GM23338 (cell line): ENCODE data around the gene BEND6. TPM values are rescaled to one million over a fixed set of nuclear protein-coding genes. Genes with fewer than 3 reads are reported as not detected.

Source experiments
- ATAC-seq: fragments of 200-7000 bp; cut with Tn5 transposase; 3 replicates; pipeline ENCODE4 v1.9.1; 2020
- DNase-seq: peaks from one replicate; pipeline ENCODE4 v3.0.0-alpha.2; 2015; ENCODE audit warnings: low spot score
- H2AFZ ChIP-seq: fragments of 200-600 bp; sonication (generic); 2 replicates; pipeline ENCODE4 v1.8.0; 2016; ENCODE audit warnings: antibody characterized with exemption, mild to moderate bottlenecking, moderate library complexity
- H3F3A ChIP-seq: fragments of 200-600 bp; sonication (generic); replicated peaks from 2 replicates; pipeline ENCODE4 v1.8.0; 2017; ENCODE audit warnings: antibody characterized with exemption, mixed run types, low read depth
- H3K27ac ChIP-seq: fragments of 200-600 bp; sonication (generic); 2 replicates; pipeline ENCODE4 v1.6.1; 2016; ENCODE audit warnings: low read depth
- H3K27me3 ChIP-seq: fragments of 200-600 bp; sonication (generic); 2 replicates; pipeline ENCODE4 v1.8.0; 2016; ENCODE audit warnings: mild to moderate bottlenecking, mixed run types, moderate library complexity; ENCODE audit not compliant: insufficient read depth
- H3K36me3 ChIP-seq: fragments of 200-600 bp; sonication (generic); 2 replicates; pipeline ENCODE4 v1.8.0; 2016; ENCODE audit warnings: mild to moderate bottlenecking; ENCODE audit not compliant: insufficient read depth
- H3K4me1 ChIP-seq: fragments of 200-600 bp; sonication (generic); 2 replicates; pipeline ENCODE4 v1.8.0; 2016; ENCODE audit warnings: mild to moderate bottlenecking, moderate library complexity; ENCODE audit not compliant: insufficient read depth
- H3K4me2 ChIP-seq: fragments of 200-600 bp; sonication (generic); 2 replicates; pipeline ENCODE4 v1.7.1; 2017; ENCODE audit warnings: mixed run types
- H3K4me3 ChIP-seq: fragments of 200-600 bp; sonication (generic); 2 replicates; pipeline ENCODE4 v1.6.1; 2016; ENCODE audit warnings: mixed run types
- H3K79me2 ChIP-seq: fragments of 200-600 bp; sonication (generic); replicated peaks from 2 replicates; pipeline ENCODE4 v1.8.0; 2017; ENCODE audit warnings: mild to moderate bottlenecking; ENCODE audit not compliant: insufficient read depth
- H3K9me2 ChIP-seq: fragments of 200-600 bp; sonication (generic); 2 replicates; pipeline ENCODE4 v1.8.0; 2017; ENCODE audit not compliant: insufficient read depth
- H4K20me1 ChIP-seq: fragments of 200-600 bp; sonication (generic); replicated peaks from 2 replicates; pipeline ENCODE4 v1.8.0; 2017; ENCODE audit warnings: mild to moderate bottlenecking; ENCODE audit not compliant: insufficient read depth
- H3K27ac Mint-ChIP-seq: 2 replicates; pipeline ENCODE4 v1.8.0; 2020; ENCODE audit warnings: inconsistent platforms, mild to moderate bottlenecking, moderate library complexity, mixed read lengths
- H3K27me3 Mint-ChIP-seq: 3 replicates; pipeline ENCODE4 v1.8.0; 2022; ENCODE audit warnings: low read depth, mild to moderate bottlenecking, moderate library complexity, mixed read lengths, inconsistent platforms; ENCODE audit not compliant: insufficient read depth, poor library complexity
- H3K36me3 Mint-ChIP-seq: 3 replicates; pipeline ENCODE4 v1.8.0; 2021; ENCODE audit warnings: low read depth, mild to moderate bottlenecking, inconsistent platforms, moderate library complexity, mixed read lengths
- H3K4me1 Mint-ChIP-seq: 3 replicates; pipeline ENCODE4 v1.8.0; 2020; ENCODE audit warnings: mild to moderate bottlenecking, inconsistent platforms, mixed read lengths
- H3K4me3 Mint-ChIP-seq: 3 replicates; pipeline ENCODE4 v1.8.0; 2021; ENCODE audit warnings: moderate library complexity, mild to moderate bottlenecking, inconsistent platforms, mixed read lengths
- H3K9me3 Mint-ChIP-seq: 3 replicates; pipeline ENCODE4 v1.8.0; 2020; ENCODE audit warnings: moderate library complexity, mild to moderate bottlenecking, inconsistent platforms, mixed read lengths
- CREB1 ChIP-seq: fragments of 250-450 bp; sonication (Bioruptor Pico); IDR thresholded peaks from 2 replicates; pipeline ENCODE4 v1.5.0; 2020; ENCODE audit warnings: low read depth, mild to moderate bottlenecking, moderate library complexity
- ETS1 ChIP-seq: IDR thresholded peaks from 2 replicates; pipeline ENCODE4 v1.6.1; 2016; ENCODE audit warnings: antibody characterized with exemption
- EZH2 ChIP-seq: fragments of 200-600 bp; sonication (generic); IDR thresholded peaks from one replicate; pipeline ENCODE4 v1.8.0; 2017; ENCODE audit warnings: antibody characterized with exemption, mild to moderate bottlenecking, low read depth; ENCODE audit not compliant: unreplicated experiment
- EZH2phosphoT487 ChIP-seq: fragments of 200-600 bp; sonication (generic); IDR thresholded peaks from one replicate; pipeline ENCODE4 v1.8.1; 2018; ENCODE audit warnings: antibody characterized with exemption; ENCODE audit not compliant: unreplicated experiment
- JUNB ChIP-seq: IDR thresholded peaks from one replicate; pipeline ENCODE4 v1.6.1; 2016; ENCODE audit warnings: antibody characterized with exemption; ENCODE audit not compliant: unreplicated experiment
- NANOG ChIP-seq: IDR thresholded peaks from 2 replicates; pipeline ENCODE4 v1.6.1; 2016; ENCODE audit warnings: antibody characterized with exemption, borderline replicate concordance
- POLR2AphosphoS5 ChIP-seq: IDR thresholded peaks from 2 replicates; pipeline ENCODE4 v1.6.1; 2016; ENCODE audit warnings: antibody characterized with exemption, low read depth
- STAT1 ChIP-seq: IDR thresholded peaks from one replicate; pipeline ENCODE4 v1.6.1; 2016; ENCODE audit warnings: antibody characterized with exemption; ENCODE audit not compliant: unreplicated experiment
- ZNF114 ChIP-seq: fragments of 250-450 bp; sonication (Bioruptor Pico); IDR thresholded peaks from 2 replicates; pipeline ENCODE4 v1.5.0; 2020; ENCODE audit warnings: mild to moderate bottlenecking, moderate library complexity
- polyA plus RNA-seq: library from polyadenylated mRNA; unstranded; fragments of >200 nt; fragmentation: Nextera tagmentation; extraction: Ambion mirVana; gene quantifications from 2 replicates; pipeline ENCODE4 v1.2.1, GENCODE V29; 2016
- total RNA-seq: library from RNA; depleted of rRNA; stranded (reverse); fragments of >200 nt; shearing (Covaris generic); gene quantifications from 2 replicates; pipeline ENCODE4 v1.2.3, GENCODE V29; 2014
- TF ChIP-seq, protein P1 (sequence below), 2 experiments: fragments of 200-600 bp in 1 of 2; sonication (generic) in 1 of 2; conservative IDR thresholded peaks; 2 replicates each; pipeline versions ENCODE4 v1.5.1 to v1.6.1; 2016 to 2017; ENCODE audit warnings: antibody characterized with exemption in 2 of 2, low read depth in 2 of 2, mild to moderate bottlenecking in 2 of 2, moderate library complexity in 1 of 2

BEND6 gene
- total and polyA plus RNA-seq, 2 experiments from 2014 or later: 6.0 to 6.7 TPM

- Histone ChIP-seq H3K27me3 (no peaks in the 10 kb centered on the region), H3K79me2 (no peaks in the 10 kb centered on the region), H3K4me1 (no peaks in the 10 kb centered on the region), H3K9me2 (no peaks in the 10 kb centered on the region), H3F3A (no peaks in the 10 kb centered on the region), H3K36me3 (no peaks in the 10 kb centered on the region), H3K4me3 (no peak overlapping the region), H3K27ac (no peak overlapping the region), H2AFZ (no peak overlapping the region), H3K4me2 (no peak overlapping the region), H4K20me1 (no peaks in the 10 kb centered on the region)
- Mint-ChIP-seq H3K4me3 (no peak overlapping the region), H3K27me3 (no peaks in the 10 kb centered on the region), H3K36me3 (peaks cover 17% of the 10 kb centered on the region; the same call in 2 of the 3 replicates), H3K4me1 (no peaks in the 10 kb centered on the region), H3K27ac (no peak overlapping the region), H3K9me3 (peaks cover 8% of the 10 kb centered on the region; the same call in 2 of the 3 replicates)
- TF ChIP-seq EZH2 (no peak), ETS1 (no peak), STAT1 (no peak), EZH2phosphoT487 (no peak)
- DNase-seq (no peak), ATAC-seq (no peak)
Measured at GRCh38 chr6:56944661-56945060, 10.2 kb upstream of the BEND6 start.

- no peaks in the 10 kb centered on the region for H3K4me1 Mint-ChIP-seq
- H3K4me3 Mint-ChIP-seq: no peak overlapping the region
- H3K27me3 Mint-ChIP-seq: no peaks in the 10 kb centered on the region
Measured at GRCh38 chr6:56946368-56946767, 8.5 kb upstream of the BEND6 start.

DNA sequence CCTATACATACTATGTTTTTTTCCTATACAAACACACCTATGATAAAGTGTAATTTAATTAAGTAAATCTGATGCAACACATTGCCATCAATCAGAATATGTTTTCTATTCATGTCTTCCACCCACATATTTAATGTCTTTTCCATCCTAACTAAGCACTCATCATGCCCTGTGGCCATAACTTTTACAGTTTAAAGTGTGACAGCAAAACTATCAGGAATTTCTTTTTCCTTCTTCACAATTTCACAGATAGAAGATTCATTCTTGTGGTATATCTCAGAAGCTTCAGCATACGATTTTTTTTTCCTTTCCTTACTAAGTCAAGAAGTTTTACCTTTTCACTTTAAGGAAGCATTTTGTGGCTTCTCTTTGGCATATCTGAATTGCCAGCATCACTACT is 7.0 kb upstream of the BEND6 start:
- Mint-ChIP-seq H3K36me3 (peaks cover 19% of the 10 kb centered on the region; the same call in 2 of the 3 replicates), H3K4me1 (peaks cover 3% of the 10 kb centered on the region; the same call in 2 of the 3 replicates), H3K27me3 (peaks cover 2% of the 10 kb centered on the region), H3K4me3 (no peak overlapping the region), H3K9me3 (no peaks in the 10 kb centered on the region), H3K27ac (peak overlapping the region; percentile 29; the same call in 1 of the 2 replicates)
- DNase-seq (no peak), ATAC-seq (no peak)
- no peak overlapping the region for H2AFZ ChIP-seq
- H3F3A ChIP-seq: no peaks in the 10 kb centered on the region
- peaks cover 12% of the 10 kb centered on the region for H3K79me2 ChIP-seq
- H3K4me3 ChIP-seq: no peak overlapping the region
- H3K4me1 ChIP-seq: peaks cover 4% of the 10 kb centered on the region; the same call in 1 of the 2 replicates
- H3K36me3 ChIP-seq: no peaks in the 10 kb centered on the region
- H3K27ac ChIP-seq: no peak overlapping the region
- peaks cover 7% of the 10 kb centered on the region for H3K27me3 ChIP-seq
- peaks cover 4% of the 10 kb centered on the region for H4K20me1 ChIP-seq
- no peak overlapping the region for H3K4me2 ChIP-seq
- H3K9me2 ChIP-seq: no peaks in the 10 kb centered on the region
- no peak for TF ChIP-seq ETS1
- no peak for TF ChIP-seq CREB1 (CRISPR knock-in tag)
- TF ChIP-seq JUNB: no peak
- no peak for TF ChIP-seq POLR2AphosphoS5
- TF ChIP-seq, protein P1, sequence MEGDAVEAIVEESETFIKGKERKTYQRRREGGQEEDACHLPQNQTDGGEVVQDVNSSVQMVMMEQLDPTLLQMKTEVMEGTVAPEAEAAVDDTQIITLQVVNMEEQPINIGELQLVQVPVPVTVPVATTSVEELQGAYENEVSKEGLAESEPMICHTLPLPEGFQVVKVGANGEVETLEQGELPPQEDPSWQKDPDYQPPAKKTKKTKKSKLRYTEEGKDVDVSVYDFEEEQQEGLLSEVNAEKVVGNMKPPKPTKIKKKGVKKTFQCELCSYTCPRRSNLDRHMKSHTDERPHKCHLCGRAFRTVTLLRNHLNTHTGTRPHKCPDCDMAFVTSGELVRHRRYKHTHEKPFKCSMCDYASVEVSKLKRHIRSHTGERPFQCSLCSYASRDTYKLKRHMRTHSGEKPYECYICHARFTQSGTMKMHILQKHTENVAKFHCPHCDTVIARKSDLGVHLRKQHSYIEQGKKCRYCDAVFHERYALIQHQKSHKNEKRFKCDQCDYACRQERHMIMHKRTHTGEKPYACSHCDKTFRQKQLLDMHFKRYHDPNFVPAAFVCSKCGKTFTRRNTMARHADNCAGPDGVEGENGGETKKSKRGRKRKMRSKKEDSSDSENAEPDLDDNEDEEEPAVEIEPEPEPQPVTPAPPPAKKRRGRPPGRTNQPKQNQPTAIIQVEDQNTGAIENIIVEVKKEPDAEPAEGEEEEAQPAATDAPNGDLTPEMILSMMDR (conservative IDR thresholded peaks at IDR 0.05; ENCODE audit: low read depth in 2 of 2): no peak
- no peak for TF ChIP-seq ZNF114 (CRISPR knock-in tag)
- TF ChIP-seq NANOG: no peak

More at GRCh38 chr6:56946368-56946767, 8.5 kb upstream of the BEND6 start:
- Mint-ChIP-seq H3K27ac (no peak overlapping the region), H3K36me3 (peaks cover 12% of the 10 kb centered on the region; the same call in 2 of the 3 replicates), H3K9me3 (peaks cover 3% of the 10 kb centered on the region; the same call in 1 of the 3 replicates)
- Histone ChIP-seq H3K79me2 (no peaks in the 10 kb centered on the region), H3F3A (no peaks in the 10 kb centered on the region), H3K27me3 (no peaks in the 10 kb centered on the region), H3K36me3 (no peaks in the 10 kb centered on the region), H4K20me1 (peaks cover 4% of the 10 kb centered on the region; the same call in 1 of the 2 replicates), H3K4me2 (no peak overlapping the region), H3K9me2 (no peaks in the 10 kb centered on the region), H3K27ac (no peak overlapping the region), H3K4me3 (no peak overlapping the region), H2AFZ (no peak overlapping the region), H3K4me1 (no peaks in the 10 kb centered on the region)
- DNase-seq: no peak
- TF ChIP-seq NANOG: no peak
- no peak for ATAC-seq
